GM18907 (cell line): ENCODE measurements around the gene PCBP3.

Experiments
- ATAC-seq: cut with Tn5 transposase; IDR thresholded peaks from one replicate; pipeline ENCODE4 v1.9.1; 2021; ENCODE audit warnings: mild to moderate bottlenecking, moderate library complexity; ENCODE audit not compliant: unreplicated experiment

PCBP3 gene

DNA sequence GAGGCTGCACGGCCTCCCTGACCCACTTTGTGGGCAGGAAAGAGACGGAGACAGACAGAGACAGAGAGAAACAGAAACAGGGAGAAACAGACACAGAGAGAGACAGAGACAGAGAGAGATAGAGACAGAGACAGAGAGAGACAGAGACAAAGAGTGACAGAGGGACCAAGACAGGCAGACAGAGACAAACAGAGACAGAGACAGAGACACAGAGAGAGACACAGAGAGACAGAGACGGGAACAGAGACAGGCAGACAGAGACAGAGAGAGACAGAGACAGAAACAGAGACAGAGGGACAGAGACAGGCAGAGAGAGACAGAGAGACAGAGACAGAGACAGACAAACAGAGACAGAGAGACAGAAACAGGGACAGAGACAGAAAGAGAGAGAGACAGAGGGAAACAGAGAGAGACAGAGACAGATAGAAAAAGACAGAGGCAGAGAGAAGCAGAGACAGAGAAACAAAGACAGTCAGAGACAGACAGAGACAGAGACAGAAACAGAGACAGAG lies 341.1 kb downstream of the PCBP3 start:
- no peak for ATAC-seq

DNA sequence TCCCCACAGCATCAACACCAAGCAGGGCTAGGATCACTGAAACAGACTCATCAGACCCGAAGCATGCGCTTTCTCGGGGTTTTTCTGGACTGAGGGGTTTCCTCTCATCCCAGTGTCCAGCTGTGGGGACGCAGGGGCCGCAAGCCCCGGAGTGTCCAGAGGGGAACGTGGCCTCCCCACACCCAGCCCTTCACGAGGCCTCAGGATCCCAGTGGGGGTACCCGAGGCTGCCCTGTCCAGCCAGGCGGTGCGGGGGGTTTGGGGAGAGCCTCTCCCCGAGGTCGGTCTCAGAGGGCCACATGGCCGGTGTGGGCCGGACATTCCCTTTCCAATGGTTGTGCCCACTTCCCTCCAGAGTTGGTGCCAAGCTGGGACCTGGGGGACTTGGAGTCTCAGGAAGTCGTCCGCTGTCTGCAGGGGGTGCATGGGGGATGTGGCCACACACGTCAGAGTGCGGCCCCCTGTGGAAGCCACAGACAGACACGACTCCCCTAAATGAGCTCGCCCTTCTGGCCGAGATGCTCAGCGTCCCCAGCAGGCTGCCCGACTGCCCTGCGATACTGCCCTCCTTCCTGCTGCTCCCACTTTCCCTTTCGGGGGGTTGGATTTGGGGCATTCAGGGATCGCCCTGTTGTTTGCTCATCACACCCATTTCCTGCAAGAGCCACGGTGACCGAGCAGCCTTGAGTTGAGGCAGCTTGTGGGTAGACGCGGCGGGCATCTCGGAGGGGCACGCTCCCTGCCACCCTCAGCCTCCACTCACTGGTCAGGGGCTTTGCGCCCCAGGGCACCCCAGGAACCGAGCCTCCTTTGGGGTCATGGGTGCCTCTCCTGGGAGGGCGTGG lies 342.2 kb downstream of the PCBP3 start:
- ATAC-seq, result no peak

DNA sequence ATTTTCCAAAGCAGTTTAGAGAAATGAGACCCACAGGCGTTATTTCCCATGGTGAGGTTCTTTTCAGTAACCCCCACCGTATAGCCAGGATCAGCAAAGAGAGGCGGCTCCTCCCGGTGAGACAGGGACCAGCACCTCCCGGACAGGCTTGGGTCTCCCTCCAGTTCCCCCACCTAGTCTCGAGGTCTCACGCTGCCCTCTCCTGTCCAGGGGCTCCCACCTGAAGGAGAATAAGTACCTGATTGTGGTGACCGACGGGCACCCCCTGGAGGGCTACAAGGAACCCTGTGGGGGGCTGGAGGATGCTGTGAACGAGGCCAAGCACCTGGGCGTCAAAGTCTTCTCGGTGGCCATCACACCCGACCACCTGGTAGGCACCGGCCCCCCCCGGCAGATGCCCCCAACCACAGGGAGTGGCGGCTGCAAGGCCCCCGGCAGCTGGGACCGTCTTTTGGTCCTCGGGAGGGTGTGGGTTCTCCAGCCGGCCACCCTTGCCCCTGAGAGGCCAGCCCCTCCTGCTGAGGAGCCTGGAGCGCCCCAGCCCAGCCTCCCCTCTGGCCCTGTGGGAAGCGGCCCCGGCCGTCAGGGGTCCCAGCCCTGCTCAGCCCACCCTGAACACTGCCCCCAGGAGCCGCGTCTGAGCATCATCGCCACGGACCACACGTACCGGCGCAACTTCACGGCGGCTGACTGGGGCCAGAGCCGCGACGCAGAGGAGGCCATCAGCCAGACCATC lies 343.0 kb downstream of the PCBP3 start:
- no peak for ATAC-seq

DNA sequence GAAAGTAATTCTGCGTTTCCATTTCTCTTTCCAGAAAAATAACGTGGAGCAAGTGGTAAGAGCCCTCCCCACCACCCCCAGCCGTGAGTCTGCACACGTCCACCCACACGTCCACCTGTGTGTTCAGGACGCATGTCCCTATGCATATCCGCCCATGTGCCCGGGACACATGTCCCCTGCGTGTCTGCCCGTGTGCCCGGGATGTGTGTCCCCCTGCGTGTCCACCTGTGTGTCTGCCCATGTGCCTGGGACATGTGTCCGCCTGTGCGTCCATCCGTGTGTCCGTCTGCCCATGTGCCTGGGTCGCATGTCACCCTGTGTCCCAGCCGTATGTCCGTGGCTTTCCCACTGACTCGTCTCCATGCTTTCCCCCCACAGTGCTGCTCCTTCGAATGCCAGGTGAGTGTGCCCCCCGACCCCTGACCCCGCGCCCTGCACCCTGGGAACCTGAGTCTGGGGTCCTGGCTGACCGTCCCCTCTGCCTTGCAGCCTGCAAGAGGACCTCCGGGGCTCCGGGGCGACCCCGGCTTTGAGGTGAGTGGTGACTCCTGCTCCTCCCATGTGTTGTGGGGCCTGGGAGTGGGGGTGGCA lies 343.7 kb downstream of the PCBP3 start:
- ATAC-seq, result no peak

DNA sequence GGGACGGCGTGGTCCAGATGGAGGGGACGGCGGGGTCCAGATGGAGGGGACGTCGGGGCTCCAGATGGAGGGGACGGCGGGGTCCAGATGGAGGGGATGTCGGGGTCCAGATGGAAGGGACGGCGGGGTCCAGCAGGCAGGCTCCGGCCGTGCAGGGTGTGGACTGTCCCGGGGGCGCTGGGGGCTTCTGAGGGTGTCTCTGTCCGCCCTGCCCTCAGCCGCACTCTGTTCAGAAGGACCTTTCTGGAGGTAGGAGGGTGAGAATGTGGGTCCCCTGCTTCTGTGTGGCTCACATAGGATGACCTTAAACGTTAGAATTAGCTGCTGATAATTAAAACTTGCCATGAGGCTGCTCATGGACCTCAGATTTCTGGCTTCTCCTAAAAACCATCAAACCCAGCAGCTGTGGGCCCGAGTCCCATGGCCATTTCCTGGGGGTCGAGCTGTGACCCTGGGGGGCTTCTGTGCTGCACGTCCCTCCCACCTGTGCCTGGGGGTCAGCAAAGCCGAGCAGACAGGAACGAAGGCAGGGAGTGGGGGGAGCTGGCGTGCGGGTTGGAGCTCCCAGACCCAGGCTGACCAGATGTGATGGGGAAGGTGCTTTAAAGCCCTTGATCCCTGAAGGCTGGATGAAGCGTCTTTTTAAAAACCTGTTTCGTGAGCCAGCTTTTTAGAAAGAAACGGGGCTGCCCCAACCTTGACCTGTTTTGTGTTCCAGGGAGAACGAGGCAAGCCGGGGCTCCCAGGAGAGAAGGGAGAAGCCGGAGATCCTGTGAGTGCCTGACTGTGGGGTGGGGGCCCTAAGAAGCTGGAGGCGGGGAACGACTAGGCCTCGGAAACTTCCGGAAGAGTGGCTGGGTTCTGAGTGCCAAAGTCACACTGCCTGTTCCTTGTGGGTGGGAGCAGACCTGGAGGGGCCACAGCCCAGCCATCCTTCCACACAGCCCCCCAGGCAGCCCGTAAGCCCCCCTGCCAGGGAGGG lies 345.1 kb downstream of the PCBP3 start:
- no peak for ATAC-seq

DNA sequence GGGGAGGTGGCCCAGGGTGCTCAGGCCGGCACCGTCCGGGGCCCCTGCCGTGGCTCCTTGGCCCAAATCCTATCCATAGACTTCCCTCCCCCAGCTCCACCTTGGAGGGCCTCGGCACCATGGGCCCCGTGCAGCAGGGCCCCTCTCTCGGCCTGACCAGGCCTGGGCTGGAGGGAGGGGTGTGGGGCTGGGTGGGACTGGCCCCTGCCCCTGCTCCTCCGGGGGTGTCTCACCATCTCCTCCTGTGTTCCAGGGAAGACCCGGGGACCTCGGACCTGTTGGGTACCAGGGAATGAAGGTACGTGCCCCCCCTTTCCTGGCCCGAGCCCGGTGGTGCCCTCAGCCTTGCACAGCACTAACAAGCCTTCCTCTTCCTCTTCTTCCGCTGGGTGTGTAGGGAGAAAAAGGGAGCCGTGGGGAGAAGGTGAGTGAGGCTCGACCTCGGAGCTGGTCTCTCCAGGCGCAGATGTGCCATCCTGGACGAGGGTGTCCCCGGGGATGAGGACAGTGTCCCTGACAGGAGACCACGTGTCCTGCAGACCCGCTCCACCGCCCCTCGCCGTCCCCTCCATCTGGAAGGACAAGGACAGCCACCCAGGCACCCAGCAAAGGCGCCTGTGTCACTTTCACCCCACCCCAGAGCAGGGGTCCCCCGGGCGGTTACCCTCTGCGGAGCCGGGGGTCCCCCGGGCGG lies 346.0 kb downstream of the PCBP3 start:
- ATAC-seq, result no peak

DNA sequence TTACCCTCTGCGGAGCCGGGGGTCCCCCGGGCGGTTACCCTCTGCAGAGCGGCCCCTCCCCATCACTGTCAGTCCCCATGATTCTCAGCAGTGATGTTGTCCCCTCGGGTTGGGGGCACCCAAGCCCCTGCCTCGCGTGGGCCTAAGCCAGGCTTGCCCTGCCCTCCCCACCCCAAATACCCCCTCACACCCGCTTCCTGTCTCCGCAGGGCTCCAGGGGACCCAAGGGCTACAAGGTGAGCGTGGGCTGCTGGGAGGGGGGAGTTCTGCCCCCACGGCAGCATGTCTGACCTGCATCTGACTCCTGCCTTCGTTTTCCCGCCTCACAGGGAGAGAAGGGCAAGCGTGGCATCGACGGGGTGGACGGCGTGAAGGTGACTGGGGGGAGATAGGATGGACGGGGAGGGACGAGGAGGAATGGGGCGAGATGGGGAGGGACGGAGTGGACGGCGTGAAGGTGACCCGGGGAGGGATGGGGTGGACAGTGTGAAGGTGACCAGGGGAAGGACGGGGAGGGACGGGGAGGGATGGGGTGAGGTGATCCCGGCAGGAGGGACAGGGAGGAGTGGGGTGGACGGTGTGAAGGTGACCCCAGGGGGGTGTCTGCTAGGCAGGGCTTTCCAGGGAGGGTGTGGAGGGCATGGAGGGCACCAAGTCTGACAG lies 346.7 kb downstream of the PCBP3 start:
- no peak for ATAC-seq

DNA sequence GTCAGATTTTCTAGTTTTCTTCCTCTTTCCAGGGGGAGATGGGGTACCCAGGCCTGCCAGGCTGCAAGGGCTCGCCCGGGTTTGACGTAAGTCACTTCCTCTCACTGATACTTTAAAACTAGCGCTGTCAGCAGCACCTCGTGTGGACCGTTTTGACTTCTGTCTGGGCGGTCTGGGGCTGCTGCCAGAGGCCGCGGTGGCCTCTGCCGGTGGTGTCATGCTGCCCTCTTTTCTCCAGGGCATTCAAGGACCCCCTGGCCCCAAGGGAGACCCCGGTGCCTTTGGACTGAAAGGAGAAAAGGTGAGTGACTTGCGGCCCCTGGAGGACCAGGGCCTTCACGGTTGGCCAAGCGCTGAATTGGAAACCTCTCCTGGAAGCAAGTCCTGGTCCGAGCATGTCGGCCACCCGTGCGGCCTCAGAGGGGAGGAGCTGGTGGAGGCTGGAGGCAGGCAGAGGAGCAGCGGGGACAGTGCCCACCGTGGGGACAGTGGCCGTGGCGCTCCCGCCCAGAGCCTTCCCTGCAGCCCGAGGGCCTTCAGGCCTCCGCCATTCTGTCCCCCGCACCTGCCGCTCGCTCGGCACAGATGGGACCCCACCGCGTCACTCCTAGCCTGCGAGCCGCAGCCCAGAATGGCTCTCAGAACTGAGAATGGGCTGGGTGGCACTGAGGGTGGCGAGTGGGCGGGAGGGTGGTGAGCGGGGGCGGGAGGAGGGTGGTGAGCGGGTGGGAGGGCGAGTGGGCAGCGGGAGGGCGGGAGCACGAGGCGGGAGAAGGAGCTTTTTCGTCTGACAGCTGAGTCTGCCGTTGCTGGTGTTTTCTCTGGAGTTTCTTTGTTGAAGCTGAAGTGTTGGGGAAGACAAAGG lies 347.4 kb downstream of the PCBP3 start:
- ATAC-seq, result no peak

DNA sequence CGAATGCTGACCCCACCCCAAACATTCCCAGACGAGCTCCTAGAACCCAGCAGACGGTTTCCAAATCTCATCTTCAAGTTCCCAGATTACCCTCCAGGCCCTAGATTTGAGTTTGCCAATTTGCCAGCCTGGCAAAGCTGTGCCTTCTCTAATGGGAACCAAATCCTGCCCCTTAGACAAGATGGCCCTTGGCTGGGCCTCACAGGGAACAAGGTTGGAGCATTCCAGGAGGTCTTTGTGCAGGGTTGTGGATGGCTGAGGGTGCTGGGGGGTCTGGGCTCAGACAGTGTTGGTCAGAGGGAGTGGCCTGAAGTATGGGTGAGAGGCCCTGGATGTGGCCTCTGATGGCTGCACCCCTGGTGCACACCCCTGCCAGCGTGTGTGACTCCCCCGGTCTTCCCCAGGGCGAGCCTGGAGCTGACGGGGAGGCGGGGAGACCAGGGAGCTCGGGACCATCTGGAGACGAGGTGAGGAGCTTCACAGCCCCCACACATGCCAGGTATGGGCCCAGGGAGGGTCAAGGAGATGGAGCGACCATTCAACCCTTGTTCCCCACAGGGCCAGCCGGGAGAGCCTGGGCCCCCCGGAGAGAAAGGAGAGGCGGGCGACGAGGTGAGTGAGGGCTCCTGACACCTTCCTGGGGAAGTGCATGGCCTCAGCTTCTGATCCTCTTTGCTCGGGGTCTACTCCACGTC lies 348.2 kb downstream of the PCBP3 start:
- ATAC-seq, result no peak
